Left ventricle myocardium superior (tissue), 1 donor: ENCODE measurements around the gene TSPAN5. TPM values are rescaled to one million over a fixed set of nuclear protein-coding genes. Genes with fewer than 3 reads are reported as not detected.
"Not testable (repeated sequence)": the region's sequence is repeated elsewhere in the genome, so short reads cannot be mapped to it uniquely, and the experiment has no call there.

Experiments used
- ATAC-seq: fragments of 200-7000 bp; cut with Tn5 transposase; one replicate; pipeline ENCODE4 v1.9.1; 2020; ENCODE audit warnings: mild to moderate bottlenecking, moderate library complexity
- DNase-seq: peaks from one replicate; pipeline ENCODE4 v3.0.0-alpha.2; 2020
- intact Hi-C: fragments of 100-400 bp; cut with micrococcal nuclease; formaldehyde crosslinking; loops from one replicate; pipeline ENCODE4 v1.11.0; 2022
- total RNA-seq: library from RNA; stranded (reverse); fragmentation: NEBNext Ultra II Directional; extraction: Animal tissue kit (Norgen Biotek cat#: 25700); gene quantifications from one replicate; pipeline ENCODE4 v1.2.1, GENCODE V29; 2021
- donor health status: DM: no; HTN: yes; CAD: no; lungs with severe emphysema.

The TSPAN5 gene
- total RNA-seq, 1 donor from 2014 or later = 3.7 TPM

DNA sequence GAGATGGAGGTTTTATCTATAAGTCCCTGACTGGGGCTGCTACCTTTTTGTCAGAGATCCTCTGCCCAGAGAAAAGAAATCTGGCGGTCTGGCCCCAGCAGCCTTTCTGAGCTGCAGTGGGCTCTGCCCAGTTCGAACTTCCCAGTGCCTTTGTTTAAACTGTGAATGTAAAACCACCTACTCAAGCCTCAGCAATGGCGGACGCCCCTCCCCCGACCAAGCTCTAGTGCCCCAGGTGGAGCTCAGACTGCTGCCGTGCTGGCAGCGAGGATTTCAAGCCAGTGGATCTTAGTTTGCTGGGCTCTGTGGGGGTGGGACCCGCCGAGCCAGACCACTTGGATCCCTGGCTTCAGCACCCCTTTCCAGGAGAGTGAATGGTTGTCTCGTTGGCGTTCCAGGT is 121.8 kb downstream of the TSPAN5 start:
- ATAC-seq (no peak), DNase-seq (no peak)
- intact Hi-C loops = no loop called here

DNA sequence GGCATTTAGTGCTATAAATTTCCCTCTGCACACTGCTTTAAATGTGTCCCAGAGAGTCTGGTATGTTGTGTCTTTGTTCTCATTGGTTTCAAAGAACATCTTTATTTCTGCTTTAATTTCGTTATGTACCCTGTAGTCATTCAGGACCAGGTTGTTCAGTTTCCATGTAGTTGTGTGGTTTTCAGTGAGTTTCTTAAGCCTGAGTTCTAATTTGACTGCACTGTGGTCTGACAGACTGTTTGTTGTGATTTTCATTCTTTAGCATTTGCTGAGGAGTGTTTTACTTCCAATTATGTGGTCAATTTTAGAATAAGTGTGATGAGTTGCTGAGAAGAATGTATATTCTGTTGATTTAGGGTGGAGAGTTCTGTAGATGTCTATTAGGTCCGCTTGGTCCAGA is 124.3 kb downstream of the TSPAN5 start:
- ATAC-seq, intact Hi-C loops, DNase-seq: not testable (repeated sequence)

DNA sequence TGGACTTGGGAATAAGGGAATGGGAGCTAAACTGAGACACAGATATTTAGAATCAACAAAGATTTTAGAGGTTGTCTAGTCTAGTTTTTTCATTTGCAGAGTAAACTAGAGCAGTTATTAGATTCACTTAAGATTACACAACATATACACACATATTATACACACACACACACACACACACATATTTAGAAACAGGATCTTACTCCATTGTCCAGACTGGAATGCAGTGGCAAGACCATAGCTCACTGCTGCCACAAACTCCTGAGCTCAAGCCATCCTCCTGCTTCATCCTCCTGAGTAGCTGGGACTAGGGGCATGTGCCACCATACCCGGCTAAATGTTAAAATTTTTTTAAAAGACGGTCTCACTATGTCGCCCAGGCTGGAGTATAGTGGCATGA is 127.8 kb downstream of the TSPAN5 start:
- intact Hi-C loops = no loop called here
- DNase-seq (no peak), ATAC-seq (no peak)

DNA sequence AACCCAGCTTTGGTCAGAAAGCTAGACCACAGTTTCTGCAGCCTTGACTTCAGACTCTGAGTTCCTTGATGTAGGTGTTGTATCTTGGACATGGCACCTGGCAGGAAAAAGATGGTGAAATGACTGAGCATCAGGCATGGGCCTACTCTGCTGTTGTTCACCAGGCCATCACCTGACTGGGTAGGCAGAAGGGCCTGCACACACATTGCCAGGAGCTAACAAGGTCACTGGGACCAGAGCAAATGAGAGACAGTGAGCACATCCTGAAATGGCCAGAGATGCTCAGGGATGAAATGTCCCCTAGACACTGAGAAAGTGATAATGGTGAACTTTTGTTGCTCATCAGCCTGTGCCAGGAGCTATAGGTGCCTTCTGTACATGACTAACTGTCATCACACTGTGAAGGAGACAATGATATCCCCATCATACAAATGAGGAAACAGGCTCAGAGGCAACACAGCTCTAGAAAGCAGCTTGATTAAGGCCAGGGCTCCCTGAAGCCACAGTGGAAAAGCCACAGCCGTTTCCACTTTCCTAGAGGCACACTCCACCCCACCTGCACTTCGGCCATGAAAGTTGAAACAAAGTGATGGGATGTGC is 128.3 kb downstream of the TSPAN5 start:
- ATAC-seq = no peak
- DNase-seq = no peak
- intact Hi-C loops = no loop called here

DNA sequence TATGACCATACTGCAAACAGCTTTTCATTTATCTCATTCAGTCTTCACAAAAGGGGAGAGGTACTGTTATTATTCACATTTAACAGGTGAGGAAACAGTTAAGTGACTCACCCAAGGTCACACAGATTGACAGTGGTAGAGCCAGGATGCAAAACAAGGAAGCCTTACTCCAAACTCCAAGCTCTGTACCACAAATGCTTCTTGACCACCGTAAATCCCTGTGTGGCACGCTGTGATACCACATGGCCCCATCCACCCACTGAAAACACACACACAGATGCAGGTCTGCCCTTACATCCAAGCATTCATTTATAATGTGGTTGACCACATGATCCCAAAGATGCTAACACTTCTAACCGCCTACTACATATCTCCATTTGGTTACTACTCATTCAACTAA is 129.5 kb downstream of the TSPAN5 start:
- DNase-seq (no peak), ATAC-seq (no peak)
- intact Hi-C loops = no loop called here

DNA sequence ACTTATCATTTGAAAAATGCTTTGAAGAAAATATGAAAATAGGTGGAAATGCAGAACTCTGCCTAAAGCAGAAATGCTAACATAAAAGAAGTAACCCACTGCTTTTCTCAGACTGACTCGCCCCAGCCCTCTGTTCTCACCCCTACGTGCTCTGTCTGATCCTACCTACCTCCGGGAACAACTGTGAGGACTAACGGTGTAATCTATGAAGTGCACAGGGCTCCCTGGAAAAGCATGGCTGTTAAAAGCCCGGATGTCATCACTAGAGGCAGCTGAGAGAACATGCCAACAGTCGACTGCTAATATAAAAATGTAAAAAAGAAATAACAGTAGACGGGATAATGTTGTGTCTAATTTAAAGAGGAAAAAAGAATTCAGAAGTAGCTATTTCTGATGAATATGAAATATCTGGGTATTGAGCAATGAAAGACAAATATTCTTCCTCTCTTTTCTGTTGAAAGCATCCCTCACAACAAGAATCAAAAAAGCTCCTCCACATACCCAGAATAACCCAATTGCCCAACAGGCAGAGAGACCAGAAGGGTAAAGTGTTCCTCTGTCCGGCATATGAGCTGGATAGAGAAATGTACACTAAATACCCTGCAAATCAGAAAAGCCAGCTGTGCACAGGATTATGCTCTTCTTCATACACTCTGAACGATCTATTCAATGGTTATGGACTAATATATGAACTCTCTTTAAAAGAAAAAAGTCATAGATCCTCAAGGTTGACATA is 130.7 kb downstream of the TSPAN5 start:
- ATAC-seq (peak; percentile 83), DNase-seq (no peak)
- intact Hi-C loops = no loop called here

DNA sequence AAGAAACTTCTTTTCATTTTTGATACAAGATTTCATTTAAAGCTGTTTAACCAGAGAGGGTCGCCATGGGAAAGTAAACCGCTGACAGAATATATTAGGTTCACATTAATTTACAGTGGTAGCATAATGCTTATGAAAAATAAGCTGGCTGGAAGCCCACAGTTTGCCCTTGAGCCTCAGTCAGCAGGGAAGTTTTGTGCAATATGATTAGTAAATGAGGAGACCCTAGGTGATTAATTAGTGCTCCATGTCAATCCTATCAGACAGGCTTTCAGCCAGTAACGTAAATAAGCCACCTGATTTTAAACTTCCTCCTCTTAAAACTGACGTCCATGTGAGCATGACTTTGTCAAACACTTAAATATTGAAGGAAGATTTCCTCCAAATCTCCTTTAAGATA is 134.2 kb downstream of the TSPAN5 start:
- no peak for DNase-seq
- intact Hi-C loops = no loop called here
- ATAC-seq = no peak

DNA sequence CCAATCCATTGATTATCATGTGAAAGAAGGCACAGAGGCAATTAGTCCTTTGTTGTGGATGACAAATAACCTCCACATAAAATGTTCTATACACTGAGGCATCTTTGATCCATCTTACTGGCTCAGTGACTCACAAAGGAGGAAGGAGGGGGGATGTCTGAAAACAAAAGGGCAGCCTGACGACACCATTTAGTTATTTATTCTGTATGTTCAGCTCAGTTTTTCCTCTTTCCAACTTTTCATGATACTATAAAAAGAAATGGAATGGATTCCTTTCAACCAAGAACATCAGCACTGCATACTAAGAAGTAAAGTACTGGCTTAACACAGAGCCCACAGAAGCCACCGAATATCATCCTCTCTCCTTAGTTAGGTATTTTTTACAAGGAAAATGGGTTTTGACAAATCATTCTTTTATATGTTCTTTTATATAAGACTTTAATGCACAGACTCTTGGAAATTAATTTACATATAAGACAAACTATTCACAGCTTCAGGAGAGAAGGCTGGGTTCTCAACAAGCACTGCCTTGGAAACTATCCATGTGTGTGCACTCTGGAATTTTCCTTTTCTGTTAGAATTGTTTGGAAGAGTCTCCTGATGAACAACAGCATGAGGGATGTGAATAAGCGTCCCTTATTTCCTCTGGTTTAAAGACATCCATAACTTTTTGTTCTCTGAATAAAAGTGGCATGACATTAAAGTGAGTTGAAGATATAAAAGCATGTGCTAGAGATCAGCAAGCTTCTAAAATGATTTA is 135.6 kb downstream of the TSPAN5 start:
- DNase-seq (no peak), ATAC-seq (no peak)
- intact Hi-C loops = no loop called here

DNA sequence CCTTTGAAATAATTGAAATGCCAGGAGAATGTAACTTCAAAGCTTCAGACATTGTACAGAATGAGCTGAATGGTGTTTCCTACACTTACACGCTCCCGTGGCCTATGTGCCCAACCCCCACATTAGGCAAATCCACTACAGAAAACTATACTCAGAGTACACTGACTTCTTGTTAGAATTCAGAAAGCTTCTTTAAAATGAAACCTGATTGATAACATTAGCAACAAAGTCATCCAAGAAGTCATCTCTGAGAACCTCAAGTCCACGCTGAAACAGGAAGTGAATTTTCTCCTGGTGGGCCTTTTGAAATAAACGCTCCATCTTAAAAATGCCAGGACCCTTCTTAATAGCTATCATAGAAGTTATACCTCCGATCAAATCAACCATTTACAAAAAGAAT is 136.3 kb downstream of the TSPAN5 start:
- ATAC-seq (no peak), DNase-seq (no peak)
- intact Hi-C loops = no loop called here

DNA sequence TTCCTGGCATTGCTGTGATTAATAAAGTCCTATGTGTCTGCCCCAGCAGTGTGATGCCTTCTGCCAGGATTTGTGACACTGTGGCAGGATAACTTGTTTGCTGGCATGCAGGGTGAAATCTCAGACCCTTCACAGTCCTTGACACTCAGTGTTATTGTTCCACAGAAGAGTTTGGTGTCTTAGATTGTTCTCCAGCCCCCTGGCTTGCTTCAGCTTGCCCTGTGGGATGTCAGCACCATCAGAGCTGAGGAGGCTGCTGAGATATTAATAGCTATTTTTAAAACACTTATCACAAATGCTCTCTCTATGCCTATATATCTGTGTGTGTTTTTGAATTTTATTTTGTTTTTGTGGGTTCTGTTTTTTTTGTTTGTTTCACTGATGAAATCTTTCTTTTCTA is 136.9 kb downstream of the TSPAN5 start:
- ATAC-seq = peak; percentile 85
- intact Hi-C loops = no loop called here
- DNase-seq = no peak

DNA sequence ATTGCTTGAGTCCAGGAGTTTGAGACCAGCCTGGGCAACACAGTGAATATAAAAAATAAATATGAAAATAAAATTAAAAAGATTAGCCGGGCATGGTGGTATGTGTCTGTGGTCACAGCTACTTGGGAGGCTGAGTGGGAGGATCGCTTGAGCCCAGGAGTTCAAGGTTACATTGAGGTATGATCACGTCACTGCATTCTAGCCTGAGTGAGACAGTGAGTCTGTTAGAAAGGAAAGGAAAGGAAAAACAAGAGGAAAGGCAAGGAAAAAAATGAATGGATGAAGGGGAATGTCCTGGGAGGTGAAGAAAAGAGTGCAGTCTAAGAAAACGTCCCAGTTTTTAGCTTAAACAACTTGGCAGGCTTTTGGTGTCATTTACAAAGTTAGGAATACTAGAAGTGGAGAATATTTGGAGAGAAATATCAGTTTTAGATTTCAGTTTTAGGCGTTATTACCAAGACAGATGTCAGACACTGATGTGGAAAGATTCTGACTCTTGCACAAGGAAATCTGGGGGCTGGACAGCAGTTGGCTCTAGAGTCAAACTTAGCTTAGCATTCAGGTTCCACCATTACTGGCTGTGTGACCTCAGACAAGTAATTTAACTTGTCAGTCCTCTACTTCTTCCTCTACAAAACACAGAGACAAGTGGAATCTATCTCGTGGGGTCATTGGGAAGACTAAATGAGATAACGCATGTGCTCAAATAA is 139.0 kb downstream of the TSPAN5 start:
- intact Hi-C loops = no loop called here
- DNase-seq (no peak), ATAC-seq (peak; percentile 22)

DNA sequence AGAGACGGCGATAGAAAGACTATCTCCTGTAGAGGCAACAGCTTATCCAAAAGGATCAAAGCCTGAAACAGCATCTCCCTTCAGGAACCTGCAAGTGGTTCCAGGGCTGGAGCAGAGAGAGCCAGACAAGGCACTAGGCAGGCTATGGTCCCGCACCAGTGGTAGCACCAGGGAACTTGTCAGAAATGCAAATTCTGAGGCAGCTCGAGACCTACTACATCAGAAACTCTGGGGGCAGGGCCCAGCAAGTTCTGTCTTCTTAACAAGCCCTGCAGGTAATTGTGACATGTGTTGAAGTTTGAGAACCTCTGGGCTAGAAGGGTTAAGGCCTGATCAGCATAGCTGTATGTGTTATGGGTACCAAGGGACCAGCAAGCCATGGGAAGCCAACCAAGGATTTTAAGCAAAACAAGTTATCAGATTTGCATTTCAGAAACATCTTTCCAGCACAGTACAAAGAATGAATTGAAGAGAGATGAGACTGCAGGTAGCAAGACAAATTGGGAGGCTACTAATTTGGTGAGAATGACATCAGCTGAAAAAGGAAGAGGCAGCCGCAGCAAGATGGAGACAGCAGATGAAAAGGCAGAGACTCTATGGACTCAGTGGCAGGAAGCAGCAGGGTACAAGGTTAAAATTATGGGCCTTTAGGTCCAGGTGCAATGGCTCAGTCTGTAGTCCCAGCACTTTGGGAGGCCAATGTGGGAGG is 139.7 kb downstream of the TSPAN5 start:
- DNase-seq (no peak), ATAC-seq (no peak)
- intact Hi-C loops = no loop called here

DNA sequence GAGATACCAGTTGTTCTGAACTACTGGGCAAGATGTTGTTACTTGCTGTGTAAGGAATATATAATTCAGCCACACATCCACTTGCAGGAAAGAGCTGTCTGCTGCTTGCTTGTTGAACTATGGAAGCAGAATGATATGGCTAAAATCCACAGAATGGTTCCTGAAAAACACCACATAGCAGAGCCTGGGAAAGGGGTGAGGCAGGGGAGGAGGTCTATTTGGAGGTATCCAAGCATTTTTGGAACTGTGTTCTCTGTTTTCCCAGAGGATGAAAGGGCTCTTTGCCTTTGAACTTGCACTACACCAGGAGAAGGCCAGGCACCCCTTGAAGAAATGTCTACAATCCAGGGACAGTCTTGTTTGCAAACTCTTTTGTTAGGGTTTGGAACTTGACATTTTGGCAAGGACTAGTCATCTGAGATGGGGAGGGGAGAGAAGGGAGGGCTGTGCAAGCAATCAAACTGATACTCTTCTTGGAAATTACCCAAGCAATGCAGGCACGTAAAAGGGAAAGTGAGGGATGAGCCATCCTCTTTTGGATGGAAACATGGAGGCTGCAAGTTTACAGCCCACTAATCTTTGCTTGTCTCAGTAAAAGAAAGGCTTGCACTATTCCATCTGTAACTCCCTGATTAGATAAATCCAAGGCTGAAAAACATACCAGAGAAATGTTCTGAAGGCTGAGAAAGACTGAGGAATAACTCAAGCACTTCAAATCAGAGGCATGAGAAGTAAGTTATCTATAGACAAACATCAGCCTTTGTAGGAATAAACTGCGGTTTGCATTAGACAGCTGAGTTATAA is 141.0 kb downstream of the TSPAN5 start:
- ATAC-seq = no peak
- intact Hi-C loops = no loop called here
- DNase-seq = no peak

DNA sequence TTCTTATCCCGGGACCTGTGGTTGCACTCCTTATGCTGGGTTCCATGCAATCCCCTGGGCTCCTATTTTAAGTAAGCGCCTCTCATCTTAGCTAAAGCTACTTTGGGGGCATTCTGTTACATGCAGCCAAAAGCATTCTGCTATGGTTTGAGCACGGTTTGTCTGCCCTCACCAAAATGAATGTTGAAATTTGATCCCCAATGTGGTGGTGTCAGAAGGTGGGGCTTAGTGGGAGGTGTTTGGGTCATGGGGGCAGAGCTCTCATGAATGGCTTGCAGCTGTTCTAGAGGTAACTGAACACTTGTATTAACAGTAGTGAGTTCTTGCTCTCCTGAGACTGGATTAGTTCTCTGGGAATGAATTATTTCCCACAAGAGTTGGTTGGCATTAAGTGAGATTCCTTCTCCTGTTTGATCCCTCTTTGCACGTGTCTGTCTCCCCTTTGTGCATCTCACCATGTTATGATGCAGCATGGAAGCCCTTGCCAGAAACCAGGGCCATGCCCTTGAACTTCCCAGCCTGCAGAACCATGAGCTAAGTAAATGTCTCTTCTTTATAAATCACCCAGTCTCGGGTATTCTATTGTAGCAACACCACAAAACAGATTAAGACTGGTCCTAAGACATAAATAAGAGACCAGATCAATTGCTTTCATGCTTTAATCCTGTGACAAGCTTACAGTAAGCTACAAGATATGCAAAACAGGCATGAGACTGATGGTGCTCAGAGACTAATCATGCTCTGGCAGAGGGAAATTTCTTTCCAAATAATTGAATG is 141.8 kb downstream of the TSPAN5 start:
- DNase-seq (no peak), ATAC-seq (no peak)
- intact Hi-C loops = no loop called here

DNA sequence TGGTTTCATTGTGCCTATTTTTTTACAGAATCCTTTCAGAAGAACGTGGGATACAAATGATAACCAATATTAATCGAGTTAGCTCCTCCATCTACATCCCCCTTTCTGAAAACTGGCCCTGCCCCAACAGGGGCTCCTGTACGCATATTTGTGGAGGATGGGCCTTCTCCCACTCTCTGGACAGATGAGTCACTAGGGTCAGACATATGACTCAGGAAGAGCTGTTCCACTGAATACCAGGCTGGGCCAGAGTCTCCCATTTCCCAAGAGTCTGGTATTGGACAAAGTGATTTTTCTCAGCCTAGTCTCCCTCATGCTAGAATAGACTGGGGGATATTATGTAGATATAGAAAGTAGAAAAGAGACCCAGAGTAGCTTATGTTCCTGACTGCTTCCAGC is 142.4 kb downstream of the TSPAN5 start:
- intact Hi-C loops = no loop called here
- ATAC-seq = no peak
- no peak for DNase-seq

DNA sequence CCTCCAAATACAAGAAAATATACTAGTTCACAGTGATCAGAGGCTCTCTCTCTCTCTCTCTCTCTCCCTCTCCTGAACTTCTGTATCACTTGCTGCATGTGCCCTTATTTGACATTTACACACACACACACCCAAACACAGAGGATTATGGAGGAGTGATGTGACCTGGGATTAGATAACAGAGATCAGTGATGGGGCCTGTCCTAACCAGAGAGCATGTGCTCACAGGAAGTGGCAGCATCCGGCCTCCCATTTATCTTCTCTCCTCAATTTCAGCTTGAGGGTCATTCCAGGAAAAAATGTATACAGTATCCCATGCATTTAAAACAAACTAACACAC is 143.0 kb downstream of the TSPAN5 start:
- ATAC-seq (no peak), DNase-seq (no peak)
- intact Hi-C loops = no loop called here

DNA sequence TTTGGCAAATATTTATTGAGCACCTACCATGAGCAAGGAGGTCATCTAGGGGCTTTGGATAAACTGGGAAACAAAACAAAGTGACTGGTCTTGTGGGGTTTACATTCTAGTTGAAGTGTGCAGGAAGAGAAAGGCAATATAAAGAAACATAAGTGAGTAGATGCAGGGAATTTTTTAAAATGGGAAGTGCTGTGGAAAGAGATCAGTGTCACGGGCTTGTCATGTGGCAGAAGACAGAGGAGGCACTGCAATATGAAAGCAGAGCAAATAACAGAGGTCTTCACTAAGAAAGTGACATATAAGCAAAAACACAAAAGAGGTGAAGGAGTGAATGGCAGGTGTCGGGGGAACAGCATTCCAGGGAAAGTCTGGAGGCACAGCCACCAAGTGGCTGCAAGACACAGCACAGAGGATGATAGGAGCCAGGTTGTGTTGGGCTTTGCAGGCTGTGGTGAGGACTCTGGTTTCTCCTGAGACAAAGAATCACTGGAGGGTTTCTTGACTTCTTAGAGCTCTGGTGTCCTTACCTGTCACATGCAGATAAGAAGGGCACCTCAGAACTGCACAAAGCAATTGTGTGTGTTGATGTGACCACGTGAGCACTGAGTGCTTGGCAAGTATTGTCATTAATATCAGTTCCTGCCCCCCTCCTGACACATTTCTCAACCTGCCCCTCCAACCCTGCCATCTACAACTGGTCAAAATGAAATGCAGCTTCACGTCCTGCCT is 143.5 kb downstream of the TSPAN5 start:
- ATAC-seq = no peak
- intact Hi-C loops = no loop called here
- DNase-seq = no peak
